ENCODE measurements around the gene SBF2.

SBF2 gene

DNA sequence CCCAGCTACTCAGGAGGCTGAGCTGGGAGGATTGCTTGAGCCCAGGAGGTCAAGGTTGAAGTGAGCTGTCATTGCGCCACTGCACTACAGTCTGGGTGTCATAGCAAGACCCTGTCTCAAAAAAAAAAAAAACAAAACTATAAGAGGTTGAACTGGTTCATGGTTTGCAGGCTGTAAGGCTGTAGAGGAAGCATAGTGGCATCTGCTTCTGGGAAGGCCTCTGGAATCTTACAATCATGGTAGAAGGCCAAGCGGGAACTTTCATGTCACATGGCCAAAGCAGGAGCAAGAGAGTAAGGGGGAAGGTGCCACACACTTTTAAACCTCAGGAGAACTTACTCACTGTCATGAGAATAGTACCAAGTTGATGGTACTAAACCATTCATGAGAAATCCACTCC is 520.5 kb downstream of the SBF2 start:
- no peak for DNase-seq (ENCODE audit: low read depth)

DNA sequence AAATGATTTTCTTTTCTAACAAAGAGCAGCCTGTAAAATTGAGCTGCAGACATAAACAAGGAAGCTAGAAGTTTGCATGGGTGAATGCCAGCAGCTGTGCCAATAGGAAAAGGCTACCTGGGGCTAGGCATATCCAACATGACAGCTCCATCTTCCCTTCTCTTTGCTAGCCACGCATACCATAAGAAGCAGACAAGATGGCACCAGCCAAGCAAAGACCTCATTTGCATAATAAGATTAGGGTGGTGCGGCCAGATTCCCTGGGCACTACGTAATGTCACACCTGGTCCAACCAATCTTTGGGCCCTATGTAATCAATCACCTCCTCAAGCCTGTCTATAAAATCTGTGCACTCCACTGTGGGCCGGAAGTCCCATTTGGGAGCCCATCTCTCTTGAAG is 521.8 kb downstream of the SBF2 start:
- DNase-seq (ENCODE audit: low read depth) = no peak

DNA sequence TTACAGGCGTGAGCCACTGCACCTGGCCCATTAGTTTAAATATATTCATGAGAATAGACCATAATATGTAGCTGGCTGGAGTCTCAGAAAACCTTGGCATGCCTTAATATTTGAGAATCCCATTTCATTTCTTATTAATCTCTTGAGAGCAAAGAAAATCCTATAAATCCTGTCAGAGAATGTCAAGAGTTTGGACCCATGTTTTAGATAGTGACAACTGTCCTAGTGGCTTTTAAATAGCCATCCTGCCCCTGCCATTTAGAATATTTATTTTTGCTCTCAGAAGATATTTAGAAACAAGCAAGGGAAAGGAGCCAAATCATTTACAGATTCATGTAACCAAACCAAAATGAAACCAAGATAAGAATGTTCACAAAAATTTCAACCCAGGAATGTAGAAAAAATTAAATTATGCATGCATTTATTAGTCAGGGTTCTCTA is 522.9 kb downstream of the SBF2 start:
- no peak for DNase-seq (ENCODE audit: low read depth)

DNA sequence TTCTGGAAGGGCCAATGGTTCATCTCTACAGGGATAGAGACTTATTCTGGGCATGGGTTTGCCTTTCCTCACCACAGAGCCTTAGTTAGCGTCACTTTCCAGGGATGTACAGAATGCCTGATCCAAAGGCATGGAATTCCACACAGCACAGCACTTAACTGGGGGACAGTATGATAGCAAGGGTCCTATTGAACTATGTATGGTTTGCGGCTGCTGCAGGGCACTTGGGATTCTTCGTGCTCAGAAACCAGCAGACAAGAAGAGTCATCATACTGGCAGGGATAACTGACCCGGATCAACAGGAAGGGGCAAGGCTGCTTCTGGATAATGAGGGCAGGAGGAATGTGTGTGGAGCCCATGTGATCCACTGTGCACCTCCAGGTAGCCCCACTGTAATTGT is 524.4 kb downstream of the SBF2 start:
- DNase-seq (ENCODE audit: low read depth) = no peak

DNA sequence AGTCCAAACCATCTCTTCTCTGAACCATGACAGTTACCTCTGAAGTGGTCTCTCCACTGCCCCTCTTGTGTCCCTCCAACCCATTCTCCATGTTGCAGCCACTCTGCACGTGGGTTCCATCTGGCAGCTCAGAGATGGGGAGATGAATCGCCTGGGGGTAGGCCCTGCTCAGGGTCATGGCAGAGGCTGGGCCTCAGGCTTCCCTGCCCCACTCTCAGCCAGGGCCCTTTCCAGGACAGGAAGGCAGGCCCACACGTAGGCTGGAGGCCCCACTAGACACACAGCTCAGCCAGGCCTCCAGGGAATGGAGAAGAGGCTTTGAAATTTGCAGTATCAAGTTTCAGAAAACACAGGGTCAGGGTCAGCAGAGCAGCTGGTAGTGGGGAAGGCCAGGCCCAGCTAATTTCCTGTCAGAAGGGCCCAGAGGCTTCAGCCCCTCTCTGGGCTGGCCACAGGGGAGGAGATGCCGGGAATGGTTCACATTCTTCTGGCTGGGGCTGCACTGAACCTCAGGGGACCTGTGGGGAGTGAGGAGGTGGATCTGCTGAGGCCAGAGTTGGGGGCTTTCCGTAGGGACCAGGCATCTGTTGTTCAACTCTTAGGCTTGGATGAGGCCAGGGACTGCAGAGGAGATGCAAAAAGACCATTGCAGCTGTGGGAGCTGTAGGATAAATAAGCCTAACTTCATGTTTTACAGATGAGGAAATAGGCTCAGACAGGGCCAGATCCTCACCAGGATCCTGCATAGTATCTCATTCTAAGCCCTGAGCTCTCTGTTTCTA is 528.5 kb downstream of the SBF2 start:
- peak; percentile 66 for DNase-seq (ENCODE audit: low read depth)

DNA sequence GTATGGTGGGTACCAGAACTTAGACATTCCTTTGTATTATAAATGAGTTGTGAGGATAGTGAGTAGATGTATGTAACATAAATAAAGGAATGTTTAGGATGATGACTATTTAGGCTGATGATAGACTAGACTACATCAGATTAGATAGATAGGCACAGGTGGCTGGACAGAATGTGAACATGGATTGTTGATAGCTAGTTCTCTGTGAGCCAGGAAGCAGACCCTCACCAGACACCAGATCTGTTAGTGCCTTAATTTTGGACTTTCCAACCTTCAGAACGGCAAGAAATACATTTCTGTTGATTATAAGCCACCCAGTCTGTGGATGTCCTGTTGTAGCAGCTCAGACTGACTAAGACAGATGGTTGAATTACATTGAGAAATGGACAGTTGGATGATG is 530.7 kb downstream of the SBF2 start:
- DNase-seq (ENCODE audit: low read depth) = no peak

DNA sequence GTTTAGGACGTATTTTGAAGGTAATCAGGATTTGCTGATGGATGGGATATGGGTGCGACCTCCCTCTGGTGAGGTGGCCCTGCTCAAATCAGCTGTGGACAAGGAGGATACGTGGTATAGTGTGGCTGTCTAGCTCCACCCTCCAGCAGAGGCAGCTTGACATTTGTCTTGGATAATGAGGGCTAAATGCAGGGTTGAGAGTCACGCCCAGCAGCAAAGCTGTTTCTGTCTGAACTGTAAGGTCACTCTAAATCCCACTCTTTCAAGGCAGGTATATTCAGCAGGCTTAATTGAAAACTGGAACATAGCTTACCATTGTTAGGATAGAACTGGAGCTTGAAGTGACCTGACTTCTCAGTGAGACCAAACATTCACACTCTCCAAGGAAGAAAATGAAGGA is 531.5 kb downstream of the SBF2 start:
- no peak for DNase-seq (ENCODE audit: low read depth)

DNA sequence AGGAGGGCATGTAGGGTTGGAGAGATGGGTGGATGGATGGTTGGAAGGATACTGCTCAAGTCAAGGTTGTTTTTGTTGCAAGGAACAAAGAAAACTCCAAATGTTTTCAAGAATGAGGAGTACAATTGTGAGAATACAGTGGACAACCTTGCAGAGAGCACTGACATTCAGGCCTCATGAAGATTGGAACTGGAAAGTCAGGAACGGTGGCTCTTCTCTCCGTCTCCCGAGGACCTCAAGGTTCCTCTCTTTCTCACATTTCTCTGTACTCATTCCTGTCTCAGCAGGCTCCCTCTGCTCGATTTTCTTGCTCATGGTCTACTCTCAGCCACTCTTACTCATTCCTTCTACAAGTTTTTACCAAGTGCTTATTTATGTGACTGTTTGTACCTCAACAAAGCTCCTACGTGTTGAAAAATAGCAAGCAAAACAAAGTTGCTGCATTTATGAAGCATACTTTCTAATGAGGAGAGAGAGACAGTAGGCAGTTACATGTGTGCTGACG is 532.5 kb downstream of the SBF2 start:
- DNase-seq (ENCODE audit: low read depth) = no peak

DNA sequence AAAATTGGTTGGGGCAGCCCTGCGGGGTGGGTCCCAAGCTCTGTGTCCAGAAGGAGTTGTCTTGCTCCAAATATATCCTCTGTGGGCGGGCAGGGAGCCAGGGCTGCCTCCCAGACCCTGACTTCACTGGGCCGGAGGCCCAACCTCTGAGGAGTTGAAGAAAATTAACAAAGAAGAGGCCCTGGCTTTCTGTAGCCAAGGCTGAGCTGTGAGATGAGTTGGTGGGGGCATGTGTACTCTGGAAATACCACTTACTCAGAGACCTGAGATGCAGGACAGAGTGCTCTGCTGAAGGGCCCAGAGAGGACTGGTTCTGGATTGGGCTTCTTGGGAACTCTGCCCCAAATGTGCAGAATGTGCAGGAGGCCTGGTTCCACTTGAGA is 533.8 kb downstream of the SBF2 start:
- DNase-seq (ENCODE audit: low read depth) = peak; percentile 96

DNA sequence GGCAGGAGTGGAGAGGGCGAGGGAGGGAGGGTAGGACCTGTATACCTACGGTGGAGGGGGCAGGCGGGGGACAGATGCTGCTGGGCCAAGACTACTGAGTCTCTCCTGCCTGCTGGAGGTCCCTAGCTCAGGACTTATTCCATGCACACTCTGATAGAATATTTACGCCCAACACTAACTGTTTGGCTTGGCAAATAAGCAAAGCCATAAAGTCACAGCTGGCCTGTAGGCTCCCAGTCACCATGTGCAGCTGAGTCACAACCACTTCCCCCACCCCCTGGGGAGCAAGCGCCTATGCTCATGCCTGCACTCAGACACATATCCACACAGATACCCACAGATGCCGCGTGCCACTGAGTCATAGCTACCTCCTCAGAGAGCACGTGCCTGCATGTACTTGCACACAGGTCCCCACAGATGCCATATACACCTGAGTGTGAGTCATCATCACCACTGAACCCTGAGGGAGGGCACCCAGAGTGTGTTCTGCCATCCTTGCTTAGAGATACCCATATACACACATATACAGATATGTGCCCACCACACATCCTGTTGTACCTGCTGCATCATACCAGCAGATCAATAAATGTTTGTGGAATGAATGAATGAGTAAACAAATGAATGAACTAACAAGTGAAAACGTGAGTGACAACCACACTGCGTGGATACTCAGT is 534.4 kb downstream of the SBF2 start:
- peak; percentile 98 for DNase-seq (ENCODE audit: low read depth)

DNA sequence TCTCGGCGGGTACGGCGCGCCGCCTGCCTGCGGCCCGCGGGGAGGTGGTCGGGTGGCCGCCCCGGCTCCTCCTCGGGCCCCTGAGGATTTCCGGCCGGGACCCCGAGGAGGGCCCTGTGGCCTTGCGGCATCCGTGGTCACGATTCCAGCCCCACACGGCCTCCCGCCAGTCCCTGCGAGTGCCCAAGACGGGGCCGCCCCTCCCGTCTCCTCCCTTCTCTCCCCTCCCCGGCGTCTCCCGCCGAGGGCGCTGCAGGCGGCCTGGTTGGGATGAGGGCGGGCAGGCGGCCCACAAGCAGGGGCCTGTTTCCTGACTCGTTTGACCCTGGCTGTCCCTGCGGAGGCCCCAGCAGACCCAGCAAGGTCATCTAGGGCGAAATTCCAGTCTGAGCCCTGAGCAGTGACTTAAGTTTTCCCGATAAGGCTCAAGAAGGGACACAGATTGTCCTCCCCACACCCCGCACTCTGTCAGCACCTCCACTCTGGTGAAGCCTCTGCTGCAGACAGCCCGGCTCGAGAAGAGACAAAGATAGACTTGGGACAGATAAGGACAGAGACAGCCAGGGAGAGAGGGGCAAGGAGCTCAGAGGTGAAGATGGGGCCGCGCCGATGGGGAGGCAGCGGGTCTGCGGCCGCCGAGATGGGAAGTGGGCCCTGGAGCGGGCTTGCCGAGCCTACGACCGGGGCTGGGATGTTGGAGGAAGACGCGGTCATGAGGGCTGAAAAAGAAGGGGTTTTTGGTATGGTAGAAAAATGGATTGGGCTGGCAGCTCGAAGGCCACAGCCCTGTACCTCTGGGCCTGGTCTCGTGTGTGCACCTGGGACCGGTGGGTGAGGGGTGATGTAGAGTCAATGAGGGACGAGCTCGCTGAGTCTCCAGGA is 535.1 kb downstream of the SBF2 start:
- DNase-seq (ENCODE audit: low read depth) = peak; percentile 57

DNA sequence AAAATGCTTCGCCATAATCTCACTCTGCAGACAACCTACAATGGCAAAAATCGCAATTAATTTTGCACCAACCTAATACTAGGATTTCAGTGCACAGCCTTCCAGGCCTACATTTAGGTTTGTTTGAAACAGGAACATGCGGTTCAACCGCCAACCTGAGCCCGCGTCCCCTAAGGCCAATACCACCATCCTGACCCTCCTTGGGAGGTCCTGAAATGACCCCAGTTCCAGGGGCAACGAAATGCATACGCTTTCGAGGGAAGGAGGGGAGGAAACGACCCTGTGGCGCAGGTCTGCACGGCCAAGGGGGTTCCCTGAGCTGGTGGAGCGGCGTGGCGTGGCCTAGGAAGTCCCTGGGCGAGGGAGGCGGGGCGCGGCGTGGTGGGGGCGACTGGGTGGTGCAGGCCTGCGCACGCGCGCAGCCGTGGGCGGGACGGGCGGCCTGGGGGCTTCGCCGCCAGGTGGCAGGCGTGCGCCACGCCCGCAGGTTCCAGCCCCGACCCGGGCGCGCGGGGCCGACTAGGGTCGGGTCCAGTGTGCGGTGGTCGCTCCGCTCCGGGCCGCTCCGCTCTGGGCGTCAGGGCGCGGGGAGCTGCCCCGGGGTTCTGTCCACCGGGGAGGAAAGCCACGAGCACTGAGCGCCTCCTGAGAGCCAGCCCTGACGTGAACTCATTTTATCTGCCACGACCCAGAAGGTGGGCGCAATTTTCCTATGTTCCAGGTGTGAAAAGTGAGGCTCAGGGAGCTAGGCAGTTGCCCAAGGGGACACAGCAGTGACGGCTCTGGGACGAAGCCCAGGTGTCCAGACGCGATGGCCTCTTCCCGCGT is 536.0 kb downstream of the SBF2 start:
- DNase-seq (ENCODE audit: low read depth) = no peak

DNA sequence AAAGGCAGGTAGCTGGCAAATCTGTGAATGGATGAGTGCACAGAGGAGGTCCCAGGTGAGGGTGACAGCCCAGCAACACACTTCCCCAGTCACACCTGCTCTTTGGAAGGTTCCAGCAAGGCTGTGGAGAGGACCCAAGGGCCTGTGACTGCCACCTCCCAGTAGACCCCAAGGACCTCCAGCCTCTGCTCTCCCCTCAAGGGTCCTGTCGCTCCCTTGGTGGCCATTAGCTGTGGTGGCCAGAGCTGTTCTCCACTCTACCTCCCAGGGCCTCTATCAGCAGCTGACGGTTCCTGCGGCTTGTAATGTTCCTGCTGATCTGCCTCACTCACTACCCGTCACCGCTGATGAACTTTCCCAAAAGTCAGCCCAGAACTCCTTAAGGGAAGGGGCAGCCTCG is 537.1 kb downstream of the SBF2 start:
- DNase-seq (ENCODE audit: low read depth) = no peak

DNA sequence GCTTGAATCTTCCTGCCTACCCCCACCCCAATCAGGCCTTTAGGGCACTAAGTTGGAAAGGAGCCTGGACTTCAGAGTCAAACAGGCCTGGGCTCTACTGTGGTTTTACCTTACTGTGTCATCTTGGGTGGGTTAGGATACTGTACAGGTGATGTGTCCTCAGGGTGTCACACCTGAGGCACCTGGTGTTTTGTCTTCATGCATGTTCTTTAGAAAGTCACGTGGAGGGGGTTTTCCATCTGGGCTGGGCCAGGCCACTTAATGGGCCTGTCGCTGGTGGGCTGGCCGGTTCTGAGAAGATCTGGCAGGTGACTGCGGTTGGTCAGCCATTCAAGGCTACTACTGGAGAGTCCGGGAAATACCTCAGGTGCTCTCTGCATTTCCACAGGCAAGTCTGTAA is 537.6 kb downstream of the SBF2 start:
- DNase-seq (ENCODE audit: low read depth) = no peak

DNA sequence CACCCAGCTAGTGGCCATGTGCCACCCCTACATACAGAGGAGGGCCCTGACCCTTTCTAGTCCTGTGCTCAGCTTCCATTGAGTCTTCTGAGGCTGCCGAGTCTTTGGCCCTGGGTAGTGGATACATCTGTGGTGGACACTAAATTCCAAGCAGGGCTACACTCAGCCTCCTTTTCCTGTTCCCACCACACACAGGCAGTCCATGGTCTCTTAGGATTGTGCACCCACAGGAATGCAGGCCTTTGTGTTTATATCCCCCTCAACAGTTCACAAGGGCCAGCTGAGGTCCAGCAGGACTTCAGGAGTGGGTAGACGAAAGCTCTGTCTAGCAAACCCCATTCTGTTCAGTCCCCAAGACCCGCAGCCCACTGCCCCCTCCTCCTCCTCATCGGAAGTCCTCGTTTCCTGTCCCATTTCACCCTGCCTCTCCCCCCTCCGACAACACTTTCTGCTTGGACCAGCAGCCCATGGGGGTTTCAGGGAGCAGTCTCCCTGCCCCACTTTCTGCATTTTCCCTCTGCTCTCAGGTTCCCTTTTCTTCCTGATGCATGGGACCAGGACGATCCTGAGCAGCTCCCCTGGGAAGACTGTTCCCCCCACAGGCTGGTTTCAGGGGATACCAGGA is 538.3 kb downstream of the SBF2 start:
- no peak for DNase-seq (ENCODE audit: low read depth)

DNA sequence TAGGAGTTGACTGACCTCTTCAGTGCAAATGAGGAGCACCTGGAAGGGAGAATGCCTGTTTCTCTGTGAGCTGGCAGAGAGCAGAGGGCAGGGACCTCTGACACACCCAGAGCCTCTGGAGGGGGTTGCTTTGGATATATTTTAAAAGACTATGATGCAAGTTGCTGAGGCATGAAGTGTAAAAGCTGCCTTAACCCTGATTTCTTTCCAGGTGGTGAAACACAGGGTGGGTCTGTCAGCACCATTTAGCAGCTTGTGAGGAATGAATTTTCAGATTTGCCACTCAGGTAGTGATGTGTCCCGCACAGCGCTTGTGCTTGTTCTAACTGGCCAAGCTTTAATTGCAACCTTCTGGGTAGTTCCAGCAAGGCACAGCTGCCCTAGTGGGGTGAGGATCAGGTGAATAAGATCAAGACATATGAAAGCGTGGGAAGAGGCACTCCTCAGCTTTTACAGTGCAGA is 540.0 kb downstream of the SBF2 start:
- DNase-seq (ENCODE audit: low read depth) = no peak

DNA sequence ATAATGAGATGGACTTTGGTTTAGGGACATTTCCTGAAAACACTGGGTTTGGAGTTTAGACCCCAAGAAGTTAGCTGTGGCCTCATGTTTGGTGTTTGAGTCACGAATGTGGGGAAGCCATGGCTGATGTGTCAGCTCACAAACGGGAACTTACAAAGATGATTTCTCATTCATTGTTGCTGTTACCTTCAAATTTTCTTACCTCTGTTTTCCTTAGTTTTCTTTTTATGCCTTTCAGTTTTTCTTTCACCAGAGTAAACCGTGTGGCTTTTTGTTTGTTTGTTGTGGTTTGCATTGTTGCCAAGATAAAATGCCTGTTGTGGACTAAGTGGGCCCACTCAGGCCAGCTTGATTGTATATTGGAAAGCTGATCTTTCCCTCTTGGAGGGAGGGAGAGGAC is 541.0 kb downstream of the SBF2 start:
- peak; percentile 63 for DNase-seq (ENCODE audit: low read depth)

DNA sequence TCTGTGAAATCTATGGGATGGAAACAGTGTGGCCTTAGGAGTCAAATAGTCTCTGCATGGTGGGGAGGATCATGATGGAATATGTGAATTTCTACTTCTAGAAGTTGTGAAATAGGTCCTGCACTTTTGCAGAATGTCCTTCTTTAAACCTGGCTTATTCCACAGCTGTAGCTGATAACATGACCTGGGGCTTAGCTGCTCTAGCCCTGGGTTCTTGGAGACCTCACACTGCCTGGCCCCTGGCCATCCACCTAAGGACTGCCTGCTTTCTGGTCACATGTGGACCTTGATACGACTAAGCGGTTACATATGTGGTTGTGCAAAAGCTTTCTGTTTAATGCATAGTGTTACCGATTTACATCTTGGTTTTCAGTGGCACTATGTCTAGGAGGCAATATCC is 541.9 kb downstream of the SBF2 start:
- no peak for DNase-seq (ENCODE audit: low read depth)

DNA sequence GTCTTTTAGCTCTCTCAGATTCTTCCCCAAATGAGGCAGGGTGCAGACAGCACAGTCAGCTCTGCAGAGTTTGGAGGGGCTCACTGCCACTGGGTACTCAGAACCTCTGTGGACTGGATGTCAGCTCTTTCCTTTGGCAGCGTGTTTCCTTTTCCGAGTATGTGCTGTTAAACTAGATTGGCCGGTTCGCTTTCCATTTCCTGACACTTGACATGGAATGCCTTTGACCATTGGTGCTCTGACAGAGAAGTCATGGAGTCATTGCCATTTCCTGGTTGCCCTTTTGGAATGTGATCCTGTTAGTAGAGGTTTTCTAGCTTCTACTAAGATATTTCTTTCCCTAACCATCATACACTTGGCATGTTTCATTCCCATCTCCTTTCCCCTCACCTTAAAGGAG is 543.5 kb downstream of the SBF2 start:
- DNase-seq (ENCODE audit: low read depth) = no peak

DNA sequence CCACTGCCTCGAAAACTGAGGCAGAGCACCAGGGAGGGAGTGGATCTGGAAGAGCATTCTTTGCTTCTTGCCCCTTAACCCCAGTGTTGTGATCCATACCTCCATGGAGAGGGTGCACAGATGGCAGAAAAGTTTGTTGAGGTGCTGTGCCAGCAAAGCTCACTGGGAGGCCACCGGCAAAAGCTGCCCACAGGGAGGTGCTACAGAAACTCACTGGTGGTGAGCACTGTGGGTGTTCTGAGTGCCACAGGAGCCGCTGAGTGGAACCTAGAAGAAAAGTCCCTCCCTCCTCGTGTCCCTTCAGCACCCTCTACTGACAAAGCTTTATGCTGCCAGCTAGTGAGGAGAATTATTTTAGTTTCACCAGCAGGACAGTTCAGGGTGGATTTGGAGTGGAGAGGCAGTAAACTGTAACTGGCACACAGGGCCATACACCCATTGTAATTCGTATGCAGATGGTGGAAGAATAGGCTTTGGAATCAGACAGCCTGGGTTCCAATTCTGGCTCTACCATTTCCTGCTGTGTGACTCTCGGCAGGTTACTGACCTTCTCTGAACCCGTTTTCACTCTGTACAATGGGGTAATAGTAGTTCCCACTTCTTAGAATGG is 545.6 kb downstream of the SBF2 start:
- peak; percentile 71 for DNase-seq (ENCODE audit: low read depth)

DNA sequence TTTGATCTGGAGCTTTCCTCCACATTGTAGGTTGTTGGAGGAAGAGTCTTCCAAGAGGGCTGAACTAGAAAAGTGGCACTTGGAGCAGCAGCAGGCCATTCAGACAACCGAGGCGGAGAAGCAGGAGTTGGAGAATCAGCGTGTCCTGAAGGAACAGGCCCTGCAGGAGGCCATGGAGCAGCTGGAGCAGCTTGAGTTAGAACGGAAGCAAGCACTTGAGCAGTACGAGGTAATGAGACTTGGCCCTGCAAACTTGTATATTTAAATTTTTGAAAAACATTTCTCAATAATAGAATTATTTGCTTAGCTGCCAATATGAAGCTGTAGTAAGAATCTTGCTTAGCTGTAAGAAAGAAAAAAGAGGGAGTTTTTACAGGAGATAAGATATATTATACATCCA is 546.2 kb downstream of the SBF2 start:
- DNase-seq (ENCODE audit: low read depth) = no peak

Data from stromal cell of bone marrow (primary cell).